ENCODE measurements around the gene KCTD16. TPM values are rescaled to one million over a fixed set of nuclear protein-coding genes. Genes with fewer than 3 reads are reported as not detected.

KCTD16 gene
- total RNA-seq, 2 donors from 2014 or later: 0.29 to 0.44 TPM

DNA sequence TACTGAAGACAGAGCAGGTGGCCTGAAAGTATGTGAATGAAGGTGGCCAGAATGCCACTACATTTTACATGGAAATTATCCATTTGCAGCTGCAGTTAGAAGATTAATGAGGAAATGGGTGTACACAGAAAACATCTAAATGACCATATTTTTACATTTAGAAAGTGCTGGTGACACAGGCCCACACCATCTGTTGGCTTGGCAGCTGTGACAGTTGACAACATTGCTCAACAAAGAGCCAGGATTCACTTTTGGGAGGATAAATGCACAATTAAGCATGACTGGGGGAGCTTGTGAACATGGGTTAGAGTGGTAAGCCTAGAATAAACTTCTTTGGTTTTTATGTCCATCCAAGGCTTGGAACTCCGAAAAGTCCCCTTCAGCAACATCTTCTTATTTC lies 360.5 kb downstream of the KCTD16 start:
- Mint-ChIP-seq H3K27ac (no peak overlapping the region), H3K4me1 (no peaks in the 10 kb centered on the region), H3K4me3 (no peak overlapping the region), H3K9me3 (peaks cover 15% of the 10 kb centered on the region), H3K36me3 (ENCODE audit: low read depth) (no peaks in the 10 kb centered on the region), H3K27me3 (ENCODE audit: insufficient read depth) (no peaks in the 10 kb centered on the region)
- no peak overlapping the region for H3K27ac ChIP-seq (ENCODE audit: low read depth, low read length)
- H3K4me1 ChIP-seq (ENCODE audit: control insufficient read depth, insufficient read depth, low read length): no peaks in the 10 kb centered on the region
- WGBS, 2 experiments (ENCODE audit: insufficient coverage in 1 of 2, insufficient read length in 1 of 2): 79 to 94% methylated on average over 1 of the region's 1 CpG
- TF ChIP-seq, protein P1, sequence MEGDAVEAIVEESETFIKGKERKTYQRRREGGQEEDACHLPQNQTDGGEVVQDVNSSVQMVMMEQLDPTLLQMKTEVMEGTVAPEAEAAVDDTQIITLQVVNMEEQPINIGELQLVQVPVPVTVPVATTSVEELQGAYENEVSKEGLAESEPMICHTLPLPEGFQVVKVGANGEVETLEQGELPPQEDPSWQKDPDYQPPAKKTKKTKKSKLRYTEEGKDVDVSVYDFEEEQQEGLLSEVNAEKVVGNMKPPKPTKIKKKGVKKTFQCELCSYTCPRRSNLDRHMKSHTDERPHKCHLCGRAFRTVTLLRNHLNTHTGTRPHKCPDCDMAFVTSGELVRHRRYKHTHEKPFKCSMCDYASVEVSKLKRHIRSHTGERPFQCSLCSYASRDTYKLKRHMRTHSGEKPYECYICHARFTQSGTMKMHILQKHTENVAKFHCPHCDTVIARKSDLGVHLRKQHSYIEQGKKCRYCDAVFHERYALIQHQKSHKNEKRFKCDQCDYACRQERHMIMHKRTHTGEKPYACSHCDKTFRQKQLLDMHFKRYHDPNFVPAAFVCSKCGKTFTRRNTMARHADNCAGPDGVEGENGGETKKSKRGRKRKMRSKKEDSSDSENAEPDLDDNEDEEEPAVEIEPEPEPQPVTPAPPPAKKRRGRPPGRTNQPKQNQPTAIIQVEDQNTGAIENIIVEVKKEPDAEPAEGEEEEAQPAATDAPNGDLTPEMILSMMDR (conservative IDR thresholded peaks at IDR 0.05): no peak
- DNase-seq: no peak
- H3K36me3 ChIP-seq (ENCODE audit: control insufficient read depth, insufficient read depth, low read length): no peaks in the 10 kb centered on the region
- no peak overlapping the region for H3K4me3 ChIP-seq (ENCODE audit: low read length)
- H3K9ac ChIP-seq (ENCODE audit: extremely low read depth, low read length, poor library complexity, severe bottlenecking): no peak overlapping the region
- H3K9me3 ChIP-seq (ENCODE audit: control insufficient read depth, low read length): no peaks in the 10 kb centered on the region
- H3K27me3 ChIP-seq (ENCODE audit: control insufficient read depth, insufficient read depth, low read length, poor library complexity, severe bottlenecking): no peaks in the 10 kb centered on the region

Other genes with a start within 250 kb of the KCTD16 start
- gene YIPF5, start 214 bp upstream of the KCTD16 start, total RNA-seq: 10 to 100 TPM; 46.8 to 54.0 TPM

Data from endodermal cell (in vitro differentiated cells).